ENCODE data around the gene CXCR5.

CXCR5 gene

DNA sequence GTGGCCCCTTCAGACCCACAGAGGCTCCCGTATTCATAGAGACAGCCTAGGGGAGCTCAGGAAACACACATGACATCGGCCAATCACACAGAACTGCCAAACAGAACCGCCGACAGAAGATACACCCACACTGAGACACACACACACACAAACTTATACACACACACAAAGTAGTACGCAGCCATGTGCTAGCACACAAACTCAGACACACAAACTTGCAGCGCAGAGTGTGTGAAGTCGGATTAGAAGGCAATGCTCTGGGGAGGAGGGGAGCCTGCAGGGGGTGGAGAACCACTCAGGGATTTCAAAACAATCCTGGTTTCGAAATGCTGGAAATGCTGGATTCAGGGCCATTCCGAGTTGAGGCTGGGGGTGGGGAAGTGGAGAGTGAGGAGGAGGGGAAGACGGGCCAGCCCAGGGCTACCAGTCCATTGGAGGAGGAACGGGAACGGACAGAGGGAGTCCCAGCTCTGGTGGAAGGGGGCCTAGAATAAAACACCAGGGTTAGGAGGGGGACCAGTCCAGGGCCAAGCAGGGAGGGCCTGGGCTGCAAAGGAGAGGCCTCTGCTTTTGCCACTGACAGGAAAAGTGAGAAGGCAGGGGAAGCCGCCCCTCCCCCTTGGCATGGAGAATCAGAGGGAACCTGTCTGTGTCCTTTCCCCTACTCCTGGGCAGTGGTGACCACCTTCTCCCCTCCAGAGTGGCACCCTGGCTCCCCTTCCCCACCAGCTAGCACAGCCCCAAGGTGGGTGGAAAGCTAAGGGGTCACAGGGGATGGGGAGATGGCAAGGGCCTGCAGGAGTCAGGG is 37.6 kb downstream of the CXCR5 start (continued):
- TF ChIP-seq, protein P1, sequence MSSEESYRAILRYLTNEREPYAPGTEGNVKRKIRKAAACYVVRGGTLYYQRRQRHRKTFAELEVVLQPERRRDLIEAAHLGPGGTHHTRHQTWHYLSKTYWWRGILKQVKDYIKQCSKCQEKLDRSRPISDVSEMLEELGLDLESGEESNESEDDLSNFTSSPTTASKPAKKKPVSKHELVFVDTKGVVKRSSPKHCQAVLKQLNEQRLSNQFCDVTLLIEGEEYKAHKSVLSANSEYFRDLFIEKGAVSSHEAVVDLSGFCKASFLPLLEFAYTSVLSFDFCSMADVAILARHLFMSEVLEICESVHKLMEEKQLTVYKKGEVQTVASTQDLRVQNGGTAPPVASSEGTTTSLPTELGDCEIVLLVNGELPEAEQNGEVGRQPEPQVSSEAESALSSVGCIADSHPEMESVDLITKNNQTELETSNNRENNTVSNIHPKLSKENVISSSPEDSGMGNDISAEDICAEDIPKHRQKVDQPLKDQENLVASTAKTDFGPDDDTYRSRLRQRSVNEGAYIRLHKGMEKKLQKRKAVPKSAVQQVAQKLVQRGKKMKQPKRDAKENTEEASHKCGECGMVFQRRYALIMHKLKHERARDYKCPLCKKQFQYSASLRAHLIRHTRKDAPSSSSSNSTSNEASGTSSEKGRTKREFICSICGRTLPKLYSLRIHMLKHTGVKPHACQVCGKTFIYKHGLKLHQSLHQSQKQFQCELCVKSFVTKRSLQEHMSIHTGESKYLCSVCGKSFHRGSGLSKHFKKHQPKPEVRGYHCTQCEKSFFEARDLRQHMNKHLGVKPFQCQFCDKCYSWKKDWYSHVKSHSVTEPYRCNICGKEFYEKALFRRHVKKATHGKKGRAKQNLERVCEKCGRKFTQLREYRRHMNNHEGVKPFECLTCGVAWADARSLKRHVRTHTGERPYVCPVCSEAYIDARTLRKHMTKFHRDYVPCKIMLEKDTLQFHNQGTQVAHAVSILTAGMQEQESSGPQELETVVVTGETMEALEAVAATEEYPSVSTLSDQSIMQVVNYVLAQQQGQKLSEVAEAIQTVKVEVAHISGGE (tag by site-specific recombination; conservative IDR thresholded peaks at IDR 0.05; ENCODE audit: low read depth): no peak
- TF ChIP-seq ZBTB17 (tag by site-specific recombination; IDR thresholded peaks at IDR 0.05) (peak; percentile 43; the same call in 1 of the 2 replicates), ZBTB20 (tag by site-specific recombination; IDR thresholded peaks at IDR 0.05) (peak; percentile 62), ZNF354C (tag by site-specific recombination; IDR thresholded peaks at IDR 0.05; ENCODE audit: borderline replicate concordance, low read depth) (no peak)

DNA sequence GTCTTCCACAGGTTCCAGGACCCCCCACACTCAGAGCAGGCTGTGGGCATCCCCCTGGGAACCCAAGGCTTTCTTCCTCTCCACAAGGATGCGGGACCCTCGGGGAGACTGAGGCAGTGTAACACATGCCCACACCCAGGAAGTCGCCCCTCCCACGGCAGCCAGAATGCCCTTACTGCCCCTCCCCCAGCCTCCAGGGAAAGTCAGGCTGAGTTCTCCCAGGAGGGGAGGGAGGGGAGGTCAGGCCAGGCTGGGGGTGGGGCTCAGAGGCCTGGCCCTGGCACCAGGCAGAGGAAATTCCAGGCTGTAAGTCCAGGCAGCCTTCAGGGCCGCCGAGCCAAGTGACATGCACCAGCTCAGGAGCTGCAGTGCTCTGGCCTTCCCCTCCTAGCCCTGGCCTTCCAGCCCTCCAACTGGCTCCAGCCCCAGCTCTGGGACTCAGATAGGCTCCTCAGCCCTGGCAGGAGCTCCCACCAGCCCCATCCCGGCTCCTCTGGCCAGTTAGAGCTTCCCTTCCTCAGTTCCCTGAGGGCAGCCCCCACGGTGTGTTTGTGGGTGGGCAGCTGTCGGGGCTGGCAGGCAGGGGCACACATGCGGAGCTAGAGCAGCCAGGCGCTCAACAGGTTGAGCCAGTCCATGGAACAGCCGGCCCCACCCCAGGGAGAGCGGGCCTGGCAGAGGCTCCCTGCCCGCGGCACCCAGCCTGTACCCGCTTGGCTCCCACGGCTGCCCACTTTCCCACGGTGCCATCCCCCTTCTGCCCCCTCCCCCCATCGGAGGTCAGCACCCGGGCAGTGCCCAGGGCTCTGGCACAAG is 38.4 kb downstream of the CXCR5 start:
- Histone ChIP-seq H3K9me3 (ENCODE audit: control insufficient read depth, insufficient read depth, low read depth, low read length) (no peaks in the 10 kb centered on the region), H3K27ac (ENCODE audit: extremely low read depth, low read depth, low read length) (peak overlapping the region; percentile 40; the same call in 1 of the 2 replicates), H3K4me3 (ENCODE audit: low read depth, low read length) (no peak overlapping the region), H3K36me3 (ENCODE audit: control insufficient read depth in 2 of 2, insufficient read depth in 1 of 2, low read length in 2 of 2) (no peaks in the 10 kb centered on the region), H3K4me1 (ENCODE audit: control insufficient read depth, insufficient read depth, low read length) (peaks cover 18% of the 10 kb centered on the region)
- ChIA-PET CTCF (interaction anchor here (1.3 kb wide), 1 partner anchor 232 kb away, joined by 4 read pairs; no protein-coding TSS in a partner anchor), POLR2A (interaction anchor here (0.6 kb wide), 1 partner anchor 204 kb away, joined by 5 read pairs; no protein-coding TSS in a partner anchor)
- TF ChIP-seq MEIS1 (CRISPR knock-in tag; IDR thresholded peaks at IDR 0.05; ENCODE audit: borderline replicate concordance): no peak
- TF ChIP-seq, protein P2, sequence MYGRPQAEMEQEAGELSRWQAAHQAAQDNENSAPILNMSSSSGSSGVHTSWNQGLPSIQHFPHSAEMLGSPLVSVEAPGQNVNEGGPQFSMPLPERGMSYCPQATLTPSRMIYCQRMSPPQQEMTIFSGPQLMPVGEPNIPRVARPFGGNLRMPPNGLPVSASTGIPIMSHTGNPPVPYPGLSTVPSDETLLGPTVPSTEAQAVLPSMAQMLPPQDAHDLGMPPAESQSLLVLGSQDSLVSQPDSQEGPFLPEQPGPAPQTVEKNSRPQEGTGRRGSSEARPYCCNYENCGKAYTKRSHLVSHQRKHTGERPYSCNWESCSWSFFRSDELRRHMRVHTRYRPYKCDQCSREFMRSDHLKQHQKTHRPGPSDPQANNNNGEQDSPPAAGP (tag by site-specific recombination; IDR thresholded peaks at IDR 0.05): 0 out of 2 replicates have a peak, but pooled peaks have one; percentile 34
- TF ChIP-seq, protein P3, sequence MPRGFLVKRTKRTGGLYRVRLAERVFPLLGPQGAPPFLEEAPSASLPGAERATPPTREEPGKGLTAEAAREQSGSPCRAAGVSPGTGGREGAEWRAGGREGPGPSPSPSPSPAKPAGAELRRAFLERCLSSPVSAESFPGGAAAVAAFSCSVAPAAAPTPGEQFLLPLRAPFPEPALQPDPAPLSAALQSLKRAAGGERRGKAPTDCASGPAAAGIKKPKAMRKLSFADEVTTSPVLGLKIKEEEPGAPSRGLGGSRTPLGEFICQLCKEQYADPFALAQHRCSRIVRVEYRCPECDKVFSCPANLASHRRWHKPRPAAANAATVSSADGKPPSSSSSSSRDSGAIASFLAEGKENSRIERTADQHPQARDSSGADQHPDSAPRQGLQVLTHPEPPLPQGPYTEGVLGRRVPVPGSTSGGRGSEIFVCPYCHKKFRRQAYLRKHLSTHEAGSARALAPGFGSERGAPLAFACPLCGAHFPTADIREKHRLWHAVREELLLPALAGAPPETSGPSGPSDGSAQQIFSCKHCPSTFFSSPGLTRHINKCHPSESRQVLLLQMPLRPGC (tag by site-specific recombination; IDR thresholded peaks at IDR 0.05): no peak
- TF ChIP-seq, protein P4, sequence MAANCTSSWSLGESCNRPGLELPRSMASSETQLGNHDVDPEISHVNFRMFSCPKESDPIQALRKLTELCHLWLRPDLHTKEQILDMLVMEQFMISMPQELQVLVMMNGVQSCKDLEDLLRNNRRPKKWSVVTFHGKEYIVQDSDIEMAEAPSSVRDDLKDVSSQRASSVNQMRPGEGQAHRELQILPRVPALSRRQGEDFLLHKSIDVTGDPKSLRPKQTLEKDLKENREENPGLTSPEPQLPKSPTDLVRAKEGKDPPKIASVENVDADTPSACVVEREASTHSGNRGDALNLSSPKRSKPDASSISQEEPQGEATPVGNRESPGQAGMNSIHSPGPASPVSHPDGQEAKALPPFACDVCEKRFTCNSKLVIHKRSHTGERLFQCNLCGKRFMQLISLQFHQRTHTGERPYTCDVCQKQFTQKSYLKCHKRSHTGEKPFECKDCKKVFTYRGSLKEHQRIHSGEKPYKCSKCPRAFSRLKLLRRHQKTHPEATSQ (tag by site-specific recombination; IDR thresholded peaks at IDR 0.05): no peak
- no peak for TF ChIP-seq ZNF10 (tag by site-specific recombination; IDR thresholded peaks at IDR 0.05)
- TF ChIP-seq, protein P5, sequence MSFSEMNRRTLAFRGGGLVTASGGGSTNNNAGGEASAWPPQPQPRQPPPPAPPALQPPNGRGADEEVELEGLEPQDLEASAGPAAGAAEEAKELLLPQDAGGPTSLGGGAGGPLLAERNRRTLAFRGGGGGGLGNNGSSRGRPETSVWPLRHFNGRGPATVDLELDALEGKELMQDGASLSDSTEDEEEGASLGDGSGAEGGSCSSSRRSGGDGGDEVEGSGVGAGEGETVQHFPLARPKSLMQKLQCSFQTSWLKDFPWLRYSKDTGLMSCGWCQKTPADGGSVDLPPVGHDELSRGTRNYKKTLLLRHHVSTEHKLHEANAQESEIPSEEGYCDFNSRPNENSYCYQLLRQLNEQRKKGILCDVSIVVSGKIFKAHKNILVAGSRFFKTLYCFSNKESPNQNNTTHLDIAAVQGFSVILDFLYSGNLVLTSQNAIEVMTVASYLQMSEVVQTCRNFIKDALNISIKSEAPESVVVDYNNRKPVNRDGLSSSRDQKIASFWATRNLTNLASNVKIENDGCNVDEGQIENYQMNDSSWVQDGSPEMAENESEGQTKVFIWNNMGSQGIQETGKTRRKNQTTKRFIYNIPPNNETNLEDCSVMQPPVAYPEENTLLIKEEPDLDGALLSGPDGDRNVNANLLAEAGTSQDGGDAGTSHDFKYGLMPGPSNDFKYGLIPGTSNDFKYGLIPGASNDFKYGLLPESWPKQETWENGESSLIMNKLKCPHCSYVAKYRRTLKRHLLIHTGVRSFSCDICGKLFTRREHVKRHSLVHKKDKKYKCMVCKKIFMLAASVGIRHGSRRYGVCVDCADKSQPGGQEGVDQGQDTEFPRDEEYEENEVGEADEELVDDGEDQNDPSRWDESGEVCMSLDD (tag by site-specific recombination; IDR thresholded peaks at IDR 0.05): no peak
- TF ChIP-seq ZNF843 (tag by site-specific recombination; IDR thresholded peaks at IDR 0.05): no peak
- TF ChIP-seq GLIS1 (tag by site-specific recombination; IDR thresholded peaks at IDR 0.05): peak; percentile 42; the same call in 1 of the 2 replicates
- peak; percentile 83 for TF ChIP-seq SCRT2 (tag by site-specific recombination; IDR thresholded peaks at IDR 0.05)
- TF ChIP-seq ZNF501 (tag by site-specific recombination; IDR thresholded peaks at IDR 0.05): no peak
- no peak for TF ChIP-seq ZNF654 (tag by site-specific recombination; IDR thresholded peaks at IDR 0.05; ENCODE audit: low read depth)
- TF ChIP-seq ZNF132 (tag by site-specific recombination; IDR thresholded peaks at IDR 0.05; ENCODE audit: borderline replicate concordance): no peak
- no peak for TF ChIP-seq ZNF292 (tag by site-specific recombination; IDR thresholded peaks at IDR 0.05; ENCODE audit: borderline replicate concordance, low read depth)
- 0 out of 2 replicates have a peak, but pooled peaks have one; percentile 18 for TF ChIP-seq IKZF3 (tag by site-specific recombination; IDR thresholded peaks at IDR 0.05)
- TF ChIP-seq ZNF626 (tag by site-specific recombination; IDR thresholded peaks at IDR 0.05): no peak
- TF ChIP-seq, protein P6, sequence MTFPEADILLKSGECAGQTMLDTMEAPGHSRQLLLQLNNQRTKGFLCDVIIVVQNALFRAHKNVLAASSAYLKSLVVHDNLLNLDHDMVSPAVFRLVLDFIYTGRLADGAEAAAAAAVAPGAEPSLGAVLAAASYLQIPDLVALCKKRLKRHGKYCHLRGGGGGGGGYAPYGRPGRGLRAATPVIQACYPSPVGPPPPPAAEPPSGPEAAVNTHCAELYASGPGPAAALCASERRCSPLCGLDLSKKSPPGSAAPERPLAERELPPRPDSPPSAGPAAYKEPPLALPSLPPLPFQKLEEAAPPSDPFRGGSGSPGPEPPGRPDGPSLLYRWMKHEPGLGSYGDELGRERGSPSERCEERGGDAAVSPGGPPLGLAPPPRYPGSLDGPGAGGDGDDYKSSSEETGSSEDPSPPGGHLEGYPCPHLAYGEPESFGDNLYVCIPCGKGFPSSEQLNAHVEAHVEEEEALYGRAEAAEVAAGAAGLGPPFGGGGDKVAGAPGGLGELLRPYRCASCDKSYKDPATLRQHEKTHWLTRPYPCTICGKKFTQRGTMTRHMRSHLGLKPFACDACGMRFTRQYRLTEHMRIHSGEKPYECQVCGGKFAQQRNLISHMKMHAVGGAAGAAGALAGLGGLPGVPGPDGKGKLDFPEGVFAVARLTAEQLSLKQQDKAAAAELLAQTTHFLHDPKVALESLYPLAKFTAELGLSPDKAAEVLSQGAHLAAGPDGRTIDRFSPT (tag by site-specific recombination; IDR thresholded peaks at IDR 0.05): peak; percentile 71
